Measurements from ENCODE around the gene MEN1.

DNA sequence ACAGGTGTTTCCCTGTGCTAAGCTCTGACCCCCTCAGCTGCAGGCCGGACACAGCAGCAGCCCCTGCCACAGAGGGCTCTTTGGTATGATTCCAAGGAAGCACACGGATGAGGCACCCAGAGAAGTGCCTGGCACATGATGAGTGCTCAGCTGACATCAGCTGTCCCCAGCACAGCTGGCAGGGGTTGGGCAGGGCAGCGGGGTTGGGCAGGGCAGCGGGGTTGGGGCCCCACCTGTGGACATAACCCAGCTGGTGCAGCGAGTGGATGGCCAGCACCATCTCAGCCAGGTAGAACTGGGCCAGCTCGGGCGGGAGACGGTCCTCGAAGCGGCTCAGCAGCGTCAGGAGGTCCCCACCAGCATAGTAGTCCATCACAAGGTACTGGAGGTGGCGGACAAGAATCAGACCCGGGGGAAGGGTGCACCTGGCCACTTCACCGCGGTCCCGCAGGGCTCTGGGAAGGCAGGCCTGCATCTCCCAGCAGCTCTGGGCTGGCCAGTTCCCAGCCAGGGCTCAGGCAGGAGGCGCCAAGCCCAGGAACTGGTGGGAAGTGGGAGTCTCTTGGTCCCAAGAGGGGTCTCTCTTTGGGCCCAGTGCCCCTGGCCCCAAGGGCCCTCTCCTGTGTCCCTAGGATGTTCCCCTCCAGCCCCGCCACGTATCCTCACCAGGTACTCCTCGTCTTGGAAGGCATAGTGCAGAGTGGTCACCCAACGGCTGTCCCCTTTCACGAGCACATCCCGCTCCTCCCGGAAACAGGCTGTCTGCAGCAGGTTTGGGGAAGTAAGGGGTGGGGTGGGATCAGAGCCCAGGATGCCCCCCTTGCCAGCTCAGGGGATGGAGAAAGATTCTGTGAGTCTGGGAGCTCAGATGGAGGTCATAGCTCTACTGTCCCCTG lies 29.8 kb upstream of the MEN1 start:
- TF ChIP-seq POLR2A (IDR thresholded peaks at IDR 0.05) (no peak), CTCF (IDR thresholded peaks at IDR 0.05) (no peak)
